Measurements from ENCODE around the gene METRN. TPM values are rescaled to one million over a fixed set of nuclear protein-coding genes. Genes with fewer than 3 reads are reported as not detected.

Gene METRN
- total RNA-seq, 4 donors from 2014 or later = 10.0 to 30.9 (median 15.8) TPM

GRCh38 chr16:726438-727290, 11.7 kb downstream of the METRN start, which contains the start of the genes CCDC78 and HAGHL:
CCDC78 (minus strand) TSS chr16:726443; CDS start chr16:726367, 76 bp downstream.
HAGHL (plus strand) TSS chr16:727106; CDS start chr16:727510, 404 bp downstream.
- H3K4me1 ChIP-seq = peaks cover 38% of the 10 kb centered on the region
- TF ChIP-seq EP300 (IDR thresholded peaks at IDR 0.05) (no peak), POLR2A (IDR thresholded peaks at IDR 0.05) (no peak)
- WGBS = 4% methylated on average over 15 of the region's 88 CpGs
- H3K27ac ChIP-seq = no peak within 1 kb of the TSS
- peak within 1 kb of the TSS; percentile 52 for H3K4me3 ChIP-seq
- no peak for DNase-seq (ENCODE audit: low spot score in 2 of 2)
- H3K9me3 ChIP-seq = no peaks in the 10 kb centered on the region
- H3K36me3 ChIP-seq = peaks cover 8% of the 10 kb centered on the region
- peaks cover 34% of the 10 kb centered on the region for H3K27me3 ChIP-seq

GRCh38 chr16:727291-727977, 12.5 kb downstream of the METRN start:
- TF ChIP-seq POLR2A (IDR thresholded peaks at IDR 0.05) (no peak), POLR2AphosphoS5 (IDR thresholded peaks at IDR 0.05) (no peak), EP300 (IDR thresholded peaks at IDR 0.05) (no peak), CTCF (IDR thresholded peaks at IDR 0.05) (no peak)
- no peak overlapping the region for H3K27ac ChIP-seq
- peaks cover 16% of the 10 kb centered on the region for H3K36me3 ChIP-seq
- peaks cover 34% of the 10 kb centered on the region for H3K27me3 ChIP-seq
- peaks cover 32% of the 10 kb centered on the region for H3K4me1 ChIP-seq
- no peaks in the 10 kb centered on the region for H3K9me3 ChIP-seq
- H3K4me3 ChIP-seq = peak overlapping the region; percentile 52
- 0% methylated on average over 17 of the region's 61 CpGs for WGBS
- no peak for DNase-seq (ENCODE audit: low spot score in 2 of 2)

- WGBS = no CpG with 5 or more reads among the region's 80 CpGs
- no peaks in the 10 kb centered on the region for H3K9me3 ChIP-seq
- H3K27ac ChIP-seq = no peak overlapping the region
- TF ChIP-seq CTCF (IDR thresholded peaks at IDR 0.05) = no peak
- TF ChIP-seq POLR2AphosphoS5 (IDR thresholded peaks at IDR 0.05) = no peak
- TF ChIP-seq EP300 (IDR thresholded peaks at IDR 0.05) = no peak
- no peak for TF ChIP-seq POLR2A (IDR thresholded peaks at IDR 0.05)
- peak overlapping the region; percentile 52 for H3K4me3 ChIP-seq
- DNase-seq (ENCODE audit: low spot score in 2 of 2) = no peak
- peaks cover 34% of the 10 kb centered on the region for H3K27me3 ChIP-seq
- peaks cover 24% of the 10 kb centered on the region for H3K36me3 ChIP-seq
- peaks cover 32% of the 10 kb centered on the region for H3K4me1 ChIP-seq
These were observed 13.4 kb downstream of the METRN start for GRCh38 chr16:728131-728889.

- Histone ChIP-seq H3K27ac (no peak overlapping the region), H3K36me3 (peaks cover 33% of the 10 kb centered on the region), H3K4me3 (peak overlapping the region; percentile 52), H3K27me3 (peaks cover 34% of the 10 kb centered on the region), H3K9me3 (no peaks in the 10 kb centered on the region), H3K4me1 (peaks cover 32% of the 10 kb centered on the region)
- WGBS = 86% methylated on average over 9 of the region's 55 CpGs
- no peak for DNase-seq (ENCODE audit: low spot score in 2 of 2)
- TF ChIP-seq CTCF (IDR thresholded peaks at IDR 0.05) = no peak
- TF ChIP-seq POLR2AphosphoS5 (IDR thresholded peaks at IDR 0.05) = no peak
- TF ChIP-seq POLR2A (IDR thresholded peaks at IDR 0.05) = no peak
- no peak for TF ChIP-seq EP300 (IDR thresholded peaks at IDR 0.05)
These were observed 14.2 kb downstream of the METRN start for GRCh38 chr16:728890-729744.
